K562 (cell line): ENCODE results near the gene CDSN. TPM values are rescaled to one million over a fixed set of nuclear protein-coding genes. Genes with fewer than 3 reads are reported as not detected.

Source experiments
- HES1 ChIP-seq: fragments of 450-650 bp; IDR thresholded peaks from 2 replicates; pipeline ENCODE4 v1.6.1; 2016; ENCODE audit warnings: low read depth, mild to moderate bottlenecking, moderate library complexity
- POLR2B ChIP-seq: fragments of 450-650 bp; IDR thresholded peaks from 2 replicates; pipeline ENCODE4 v1.6.1; 2018; ENCODE audit warnings: low read depth; ENCODE audit not compliant: partially characterized antibody
- RAD21 ChIP-seq, 2 experiments: fragments of 250-450 bp in 1 of 2; fragments of 450-650 bp in 1 of 2; sonication (Bioruptor Pico) in 1 of 2; formaldehyde crosslinking in 1 of 2; IDR thresholded peaks in 1 of 2; conservative IDR thresholded peaks in 1 of 2; 2 replicates each; pipeline versions ENCODE4 v1.4.0 to v1.8.0; 2020 to 2022; ENCODE audit warnings: mild to moderate bottlenecking in 2 of 2, moderate library complexity in 1 of 2
- RBBP5 ChIP-seq: fragments of 200-600 bp; sonication (generic); IDR thresholded peaks from 2 replicates; pipeline ENCODE4 v1.6.1; 2012; ENCODE audit warnings: borderline replicate concordance, mild to moderate bottlenecking, low read length, control low read depth, inconsistent platforms; ENCODE audit not compliant: insufficient read depth, poor library complexity, severe bottlenecking
- SMAD1 ChIP-seq: fragments of 150-350 bp; IDR thresholded peaks from 2 replicates; pipeline ENCODE4 v1.6.1; 2014; ENCODE audit warnings: low read length, low read depth; ENCODE audit not compliant: partially characterized antibody
- SOX6 ChIP-seq: fragments of 450-650 bp; IDR thresholded peaks from 2 replicates; pipeline ENCODE4 v1.6.1; 2014; ENCODE audit warnings: mild to moderate bottlenecking
- USF1 ChIP-seq: sonication (generic); formaldehyde crosslinking; IDR thresholded peaks from 2 replicates; pipeline ENCODE4 v1.9.0; 2022; ENCODE audit warnings: mild to moderate bottlenecking, missing genetic modification reagents
- ZNF583 ChIP-seq: fragments of 250-450 bp; sonication (Bioruptor Pico); IDR thresholded peaks from 2 replicates; pipeline ENCODE4 v1.4.0; 2020
- ZNF764 ChIP-seq: fragments of 250-450 bp; sonication (Bioruptor Pico); IDR thresholded peaks from 2 replicates; pipeline ENCODE4 v1.4.0; 2020; ENCODE audit warnings: low read depth, mild to moderate bottlenecking, moderate library complexity
- polyA plus RNA-seq, 8 experiments: library from polyadenylated mRNA; depleted of rRNA in 4 of 8; stranded (reverse) in 5 of 8; unstranded in 3 of 8; fragments of >200 nt; fragmentation: Nextera tagmentation in 2 of 8; fragmentation: Illumina TruSeq in 1 of 8; extraction: Ambion mirVana in 2 of 8; extraction: Trizol in 1 of 8; gene quantifications; 2 replicates each; pipeline versions ENCODE4 v1.2.1 to v1.2.3, GENCODE V29; 2011 to 2014; ENCODE audit warnings: inconsistent platforms in 1 of 8, missing spikeins in 1 of 8
- total RNA-seq, 7 experiments: library from RNA; depleted of rRNA in 6 of 7; stranded (reverse); fragments of >200 nt in 6 of 7; fragmentation: Illumina TruSeq in 2 of 7; extraction: Trizol in 2 of 7; gene quantifications; 2 replicates each; pipeline versions ENCODE4 v1.2.1 to v1.2.3, GENCODE V29; 2011 to 2021; ENCODE audit warnings: low replicate concordance in 1 of 7
- TF ChIP-seq, protein P1 (sequence below), 3 experiments: IDR thresholded peaks in 2 of 3; conservative IDR thresholded peaks in 1 of 3; 2 replicates each; pipeline ENCODE4 v1.5.1; 2011 to 2012; ENCODE audit warnings: low read length in 3 of 3, mild to moderate bottlenecking in 3 of 3, control low read depth in 2 of 3, improper control_type of control experiment in 1 of 3, inconsistent platforms in 1 of 3, low read depth in 1 of 3, mixed read lengths in 1 of 3, moderate library complexity in 1 of 3; ENCODE audit not compliant: insufficient read depth in 2 of 3

Gene CDSN
- total and polyA plus RNA-seq, 9 of the 15 experiments (the other 6 are each of a cell fraction or from before 2014, with no cell fraction given): not detected

- TF ChIP-seq HES1: no peak
- no peak for TF ChIP-seq POLR2B
- TF ChIP-seq SOX6: no peak
- no peak for TF ChIP-seq USF1
- peak; percentile 32 to 53; a peak in 3 of 4 replicates for TF ChIP-seq RAD21 (CRISPR knock-in tag; conservative IDR thresholded peaks at IDR 0.05 in 1 of 2, IDR thresholded peaks at IDR 0.05 in 1 of 2)
- TF ChIP-seq RBBP5: no peak
- TF ChIP-seq ZNF764: no peak
- no peak for TF ChIP-seq ZNF583 (CRISPR knock-in tag)
- TF ChIP-seq, protein P1, sequence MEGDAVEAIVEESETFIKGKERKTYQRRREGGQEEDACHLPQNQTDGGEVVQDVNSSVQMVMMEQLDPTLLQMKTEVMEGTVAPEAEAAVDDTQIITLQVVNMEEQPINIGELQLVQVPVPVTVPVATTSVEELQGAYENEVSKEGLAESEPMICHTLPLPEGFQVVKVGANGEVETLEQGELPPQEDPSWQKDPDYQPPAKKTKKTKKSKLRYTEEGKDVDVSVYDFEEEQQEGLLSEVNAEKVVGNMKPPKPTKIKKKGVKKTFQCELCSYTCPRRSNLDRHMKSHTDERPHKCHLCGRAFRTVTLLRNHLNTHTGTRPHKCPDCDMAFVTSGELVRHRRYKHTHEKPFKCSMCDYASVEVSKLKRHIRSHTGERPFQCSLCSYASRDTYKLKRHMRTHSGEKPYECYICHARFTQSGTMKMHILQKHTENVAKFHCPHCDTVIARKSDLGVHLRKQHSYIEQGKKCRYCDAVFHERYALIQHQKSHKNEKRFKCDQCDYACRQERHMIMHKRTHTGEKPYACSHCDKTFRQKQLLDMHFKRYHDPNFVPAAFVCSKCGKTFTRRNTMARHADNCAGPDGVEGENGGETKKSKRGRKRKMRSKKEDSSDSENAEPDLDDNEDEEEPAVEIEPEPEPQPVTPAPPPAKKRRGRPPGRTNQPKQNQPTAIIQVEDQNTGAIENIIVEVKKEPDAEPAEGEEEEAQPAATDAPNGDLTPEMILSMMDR (IDR thresholded peaks at IDR 0.05 in 2 of 3, conservative IDR thresholded peaks at IDR 0.05 in 1 of 3; ENCODE audit: insufficient read depth in 2 of 3, low read depth in 1 of 3, low read length in 3 of 3): peak; percentile 50 to 66 (median 56); a peak in 5 of 6 replicates
- no peak for TF ChIP-seq SMAD1
Observed at GRCh38 chr6:31114970-31115849, 5.0 kb downstream of the CDSN start (continued).
